Measurements from ENCODE around the gene CABP4. TPM values are rescaled to one million over a fixed set of nuclear protein-coding genes. Genes with fewer than 3 reads are reported as not detected.
A peak's percentile ranks its signal among the peaks of the same experiment; 100 is the strongest.

Gene CABP4
- total and polyA plus RNA-seq, 8 donors = 0.58 to 1.5 (median 0.99) TPM; not detected in 1

GRCh38 chr11:67413266-67413849 lies 41.8 kb upstream of the CABP4 start:
- intact Hi-C loops (cut with DNase I) = loop anchor here in 1 of 3 donors (10.0 kb wide), 1 partner anchor 91 kb away; the partner anchor contains the start of genes CDK2AP2 and PITPNM1
- Histone ChIP-seq H3K4me1 (peaks cover 0 to 2% (median 0%) of the 10 kb centered on the region in 3 donors), H3K9me3 (no peaks in the 10 kb centered on the region), H3K27me3 (no peaks in the 10 kb centered on the region), H3K4me3 (no peak overlapping the region), H3K36me3 (no peaks in the 10 kb centered on the region), H3K27ac (no peak overlapping the region)
- ATAC-seq (no peak), FAIRE-seq (no peak), DNase-seq (no peak)
- WGBS, 2 donors = 36 to 39% methylated on average over 2 of the region's 2 CpGs
- TF ChIP-seq CTCF (IDR thresholded peaks at IDR 0.05) = no peak

- peak within 1 kb of the TSS; percentile 12 to 44 (median 28) for H3K4me3 ChIP-seq
- H3K9me3 ChIP-seq = no peaks in the 10 kb centered on the region
- FAIRE-seq (no peak), DNase-seq (peak in 4 of 6 donors; percentile 46 to 86 (median 63)), ATAC-seq (peak in 2 of 4 donors; percentile 18 to 34)
- no peak for TF ChIP-seq CTCF (IDR thresholded peaks at IDR 0.05)
- no peak within 1 kb of the TSS for H3K27ac ChIP-seq
- H3K36me3 ChIP-seq = no peaks in the 10 kb centered on the region
- intact Hi-C loops (cut with DNase I) = loop anchor here in 1 of 3 donors (10.0 kb wide), 1 partner anchor 89 kb away; the partner anchor contains the start of genes CDK2AP2 and PITPNM1
- 2 to 5% methylated on average over 22 to 67 of the region's 67 CpGs for WGBS, 2 donors
- peaks cover 0 to 14% (median 13%) of the 10 kb centered on the region in 3 donors for H3K4me1 ChIP-seq
- H3K27me3 ChIP-seq = no peaks in the 10 kb centered on the region
Measured at GRCh38 chr11:67415501-67416304, 39.5 kb upstream of the CABP4 start, which contains the start of gene CARNS1. Gene CARNS1, plus strand, starts transcription at chr11:67415678. Its CDS starts 522 bp downstream, at chr11:67416200.

- DNase-seq (peak in 2 of 6 donors; percentile 68 to 74), FAIRE-seq (no peak), ATAC-seq (no peak)
- intact Hi-C loops (cut with DNase I) = loop anchor here in 1 of 3 donors (10.0 kb wide), 1 partner anchor 88 kb away; the partner anchor contains the start of genes CDK2AP2 and PITPNM1
- TF ChIP-seq CTCF (IDR thresholded peaks at IDR 0.05) = no peak
- Histone ChIP-seq H3K9me3 (no peaks in the 10 kb centered on the region), H3K27ac (no peak overlapping the region), H3K27me3 (no peaks in the 10 kb centered on the region), H3K4me3 (no peak overlapping the region), H3K4me1 (peaks cover 0 to 14% (median 13%) of the 10 kb centered on the region in 3 donors), H3K36me3 (no peaks in the 10 kb centered on the region)
- WGBS, 2 donors = 61 to 64% methylated on average over 19 to 21 of the region's 21 CpGs
Measured at GRCh38 chr11:67416416-67417335, 38.5 kb upstream of the CABP4 start.

GRCh38 chr11:67417425-67417824 lies 37.7 kb upstream of the CABP4 start:
- WGBS, 2 donors = 85 to 88% methylated on average over 11 to 12 of the region's 12 CpGs
- peaks cover 0 to 14% (median 13%) of the 10 kb centered on the region in 3 donors for H3K4me1 ChIP-seq
- intact Hi-C loops (cut with DNase I) = loop anchor here in 1 of 3 donors (10.0 kb wide), 1 partner anchor 87 kb away; the partner anchor contains the start of genes CDK2AP2 and PITPNM1
- H3K36me3 ChIP-seq = no peaks in the 10 kb centered on the region
- FAIRE-seq (no peak), ATAC-seq (no peak), DNase-seq (peak in 2 of 6 donors; percentile 63 to 85)
- no peak overlapping the region for H3K27ac ChIP-seq
- H3K4me3 ChIP-seq = no peak overlapping the region
- H3K27me3 ChIP-seq = no peaks in the 10 kb centered on the region
- H3K9me3 ChIP-seq = no peaks in the 10 kb centered on the region
- no peak for TF ChIP-seq CTCF (IDR thresholded peaks at IDR 0.05)

Measured in pancreas (tissue), 10 donors.